GM21723 (cell line): ENCODE measurements around the gene AARS1.
"Not testable (repeated sequence)": the region's sequence is repeated elsewhere in the genome, so short reads cannot be mapped to it uniquely, and the experiment has no call there.

ENCODE experiments used
- ATAC-seq: cut with Tn5 transposase; IDR thresholded peaks from one replicate; pipeline ENCODE4 v1.9.1; 2021; ENCODE audit warnings: mild to moderate bottlenecking, moderate library complexity; ENCODE audit not compliant: unreplicated experiment

The AARS1 gene

DNA sequence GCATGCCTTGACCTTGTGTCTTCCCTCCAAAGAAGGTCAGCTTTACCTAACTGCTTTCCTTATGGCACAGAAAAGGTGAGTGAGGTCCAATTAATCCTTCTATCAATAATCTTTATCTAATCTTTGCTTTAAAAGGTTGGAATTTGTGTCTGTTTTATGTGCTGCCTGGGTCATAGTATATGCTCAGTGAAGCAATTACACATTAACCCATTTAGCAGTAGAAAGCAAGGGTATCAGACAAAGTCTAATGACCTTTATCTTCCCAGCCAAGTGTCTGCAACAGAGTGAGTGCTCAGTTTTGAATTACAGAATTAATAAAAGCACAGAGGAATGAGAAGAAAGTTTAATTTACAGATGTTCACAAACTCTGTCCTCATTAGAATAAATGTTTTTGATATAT, 63.3 kb downstream of the AARS1 start:
- not testable (repeated sequence) for ATAC-seq

DNA sequence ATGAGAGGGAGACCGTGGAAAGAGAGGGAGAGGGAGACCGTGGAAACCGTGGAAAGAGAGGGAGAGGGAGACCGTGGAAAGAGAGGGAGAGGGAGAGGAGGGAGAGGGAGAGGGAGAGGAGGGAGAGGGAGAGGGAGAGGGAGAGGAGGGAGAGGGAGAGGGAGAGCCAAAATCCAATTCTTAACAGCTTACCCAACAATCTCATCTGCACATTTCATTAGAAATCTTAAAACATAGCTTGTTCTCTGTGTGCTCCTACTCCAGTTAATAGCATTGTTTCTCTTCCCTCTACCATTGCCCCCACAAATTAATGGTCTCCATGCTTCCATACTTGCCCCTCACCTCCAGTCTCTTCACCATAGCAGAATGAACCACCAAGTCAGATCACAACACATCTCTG, 63.9 kb downstream of the AARS1 start:
- not testable (repeated sequence) for ATAC-seq

DNA sequence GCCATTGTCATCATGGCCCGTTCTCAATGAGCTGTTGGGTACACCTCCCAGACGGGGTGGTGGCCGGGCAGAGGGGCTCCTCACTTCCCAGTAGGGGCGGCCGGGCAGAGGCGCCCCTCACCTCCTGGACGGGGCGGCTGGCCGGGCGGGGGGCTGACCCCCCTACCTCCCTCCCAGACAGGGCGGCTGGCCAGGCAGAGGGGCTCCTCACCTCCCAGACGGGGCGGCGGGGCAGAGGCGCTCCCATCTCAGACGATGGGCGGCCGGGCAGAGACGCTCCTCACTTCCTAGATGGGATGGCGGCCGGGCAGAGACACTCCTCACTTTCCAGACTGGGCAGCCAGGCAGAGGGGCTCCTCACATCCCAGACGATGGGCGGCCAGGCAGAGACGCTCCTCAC, 64.7 kb downstream of the AARS1 start:
- ATAC-seq: not testable (repeated sequence)

DNA sequence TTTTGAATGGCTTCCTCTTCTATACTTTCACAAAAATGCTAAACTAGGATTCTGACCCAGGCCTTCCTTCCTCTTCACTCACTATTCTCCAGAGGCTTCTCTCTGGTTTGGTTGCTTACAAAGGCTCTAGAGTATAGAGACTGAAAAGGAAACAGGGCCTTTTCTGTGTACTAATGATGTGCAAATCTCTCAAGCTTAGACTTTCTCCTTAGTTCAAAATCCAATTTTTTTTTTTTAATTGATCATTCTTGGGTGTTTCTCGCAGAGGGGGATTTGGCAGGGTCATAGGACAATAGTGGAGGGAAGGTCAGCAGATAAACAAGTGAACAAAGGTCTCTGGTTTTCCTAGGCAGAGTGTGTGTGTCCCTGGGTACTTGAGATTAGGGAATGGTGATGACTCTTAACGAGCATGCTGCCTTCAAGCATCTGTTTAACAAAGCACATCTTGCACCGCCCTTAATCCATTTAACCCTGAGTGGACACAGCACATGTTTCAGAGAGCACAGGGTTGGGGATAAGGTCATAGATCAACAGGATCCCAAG, 65.3 kb downstream of the AARS1 start:
- not testable (repeated sequence) for ATAC-seq

DNA sequence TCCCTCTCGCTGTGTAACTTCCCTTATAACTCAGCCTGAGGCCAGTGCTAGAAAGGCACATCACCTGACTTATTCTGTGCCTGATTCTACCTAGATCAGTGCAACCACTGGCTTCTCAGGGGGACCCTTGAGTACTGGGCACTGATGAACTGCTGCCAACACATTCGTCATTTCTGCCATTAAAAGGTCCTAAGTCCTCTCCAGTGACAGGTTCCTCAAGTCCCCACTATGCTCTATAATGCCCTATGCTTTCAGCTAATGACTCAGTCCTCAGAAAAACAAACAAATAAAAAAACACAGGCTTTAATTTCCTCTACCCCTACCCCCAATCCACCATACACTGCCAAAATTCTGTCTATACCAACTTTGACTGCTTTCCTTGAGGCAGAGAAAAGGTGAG, 66.1 kb downstream of the AARS1 start:
- not testable (repeated sequence) for ATAC-seq

DNA sequence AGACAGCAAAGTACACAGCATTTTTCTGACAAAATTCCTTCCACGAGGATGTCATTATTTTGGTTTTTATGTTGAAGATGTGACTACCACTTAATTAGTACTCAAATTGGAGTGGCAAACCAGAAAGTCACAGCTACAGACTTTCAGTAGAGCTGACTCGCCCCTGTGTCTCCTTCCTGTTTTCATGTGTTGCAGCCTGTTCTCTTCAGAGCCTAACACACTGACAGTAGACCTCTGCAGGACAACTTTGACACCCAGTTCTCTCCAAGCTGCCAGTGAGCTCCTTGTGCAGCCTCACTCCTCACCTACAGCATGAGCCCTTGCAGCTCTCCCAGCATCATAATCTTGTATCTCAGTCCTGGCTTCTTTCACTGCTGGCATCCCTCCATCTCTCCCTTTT, 66.7 kb downstream of the AARS1 start:
- ATAC-seq: not testable (repeated sequence)

DNA sequence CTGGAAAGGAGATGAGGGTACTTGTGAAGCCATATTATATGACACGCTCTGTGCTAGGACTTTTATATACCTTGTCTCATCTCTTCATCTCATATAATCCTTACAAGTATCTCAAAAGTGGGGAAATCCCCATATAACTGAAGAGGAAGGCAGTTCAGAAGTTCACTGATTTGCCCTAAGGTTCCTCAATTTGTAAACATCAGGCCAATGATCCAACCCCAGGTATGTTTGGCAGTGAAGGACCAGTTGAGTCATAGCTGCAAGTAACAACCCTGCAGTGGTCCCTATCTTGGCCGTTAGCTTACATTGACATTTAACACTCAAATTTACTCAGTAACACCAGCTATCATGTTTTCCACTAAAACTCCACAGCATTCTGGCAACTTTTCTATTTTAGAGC, 70.7 kb downstream of the AARS1 start:
- not testable (repeated sequence) for ATAC-seq

DNA sequence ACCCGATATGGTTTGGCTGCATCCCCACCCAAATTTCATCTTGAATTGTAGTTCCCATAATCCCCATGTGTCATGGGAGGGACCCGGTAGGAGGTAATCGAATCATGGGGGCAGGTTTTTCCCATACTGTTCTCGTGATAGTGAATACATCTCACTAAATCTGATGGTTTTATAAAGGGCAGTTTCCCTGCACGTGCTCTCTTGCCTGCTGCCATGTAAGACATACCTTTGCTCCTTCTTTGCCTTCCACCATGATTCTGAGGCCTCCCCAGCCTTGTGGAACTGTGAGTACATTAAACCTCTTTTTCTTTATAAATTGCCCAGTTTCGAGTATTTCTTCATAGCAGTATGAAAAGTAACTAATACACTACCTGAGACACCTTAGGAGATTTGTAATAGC, 82.9 kb downstream of the AARS1 start:
- ATAC-seq: not testable (repeated sequence)

DNA sequence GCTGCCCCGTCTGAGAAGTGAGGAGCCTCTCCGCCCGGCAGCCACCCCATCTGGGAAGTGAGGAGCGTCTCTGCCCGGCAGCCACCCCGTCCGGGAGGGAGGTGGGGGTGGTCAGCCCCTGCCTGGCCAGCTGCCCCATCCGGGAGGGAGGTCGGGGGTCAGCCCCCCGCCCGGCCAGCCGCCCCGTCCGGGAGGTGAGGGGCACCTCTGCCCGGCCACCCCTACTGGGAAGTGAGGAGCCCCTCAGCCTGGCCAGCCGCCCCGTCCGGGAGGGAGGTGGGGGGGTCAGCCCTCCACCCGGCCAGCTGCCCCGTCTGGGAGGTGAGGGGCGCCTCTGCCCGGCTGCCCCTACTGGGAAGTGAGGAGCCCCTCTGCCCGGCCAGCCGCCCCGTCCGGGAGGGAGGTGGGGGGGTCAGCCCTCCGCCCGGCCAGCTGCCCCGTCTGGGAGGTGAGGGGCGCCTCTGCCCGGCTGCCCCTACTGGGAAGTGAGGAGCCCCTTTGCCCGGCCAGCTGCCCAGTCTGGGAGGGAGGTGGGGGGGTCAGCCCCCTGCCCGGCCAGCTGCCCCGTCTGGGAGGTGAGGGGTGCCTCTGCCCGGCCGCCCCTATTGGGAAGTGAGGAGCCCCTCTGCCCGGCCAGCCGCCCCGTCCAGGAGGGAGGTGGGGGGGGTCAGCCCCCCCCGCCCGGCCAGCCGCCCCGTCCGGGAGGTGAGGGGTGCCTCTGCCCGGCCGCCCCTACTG, 84.5 kb downstream of the AARS1 start:
- not testable (repeated sequence) for ATAC-seq

DNA sequence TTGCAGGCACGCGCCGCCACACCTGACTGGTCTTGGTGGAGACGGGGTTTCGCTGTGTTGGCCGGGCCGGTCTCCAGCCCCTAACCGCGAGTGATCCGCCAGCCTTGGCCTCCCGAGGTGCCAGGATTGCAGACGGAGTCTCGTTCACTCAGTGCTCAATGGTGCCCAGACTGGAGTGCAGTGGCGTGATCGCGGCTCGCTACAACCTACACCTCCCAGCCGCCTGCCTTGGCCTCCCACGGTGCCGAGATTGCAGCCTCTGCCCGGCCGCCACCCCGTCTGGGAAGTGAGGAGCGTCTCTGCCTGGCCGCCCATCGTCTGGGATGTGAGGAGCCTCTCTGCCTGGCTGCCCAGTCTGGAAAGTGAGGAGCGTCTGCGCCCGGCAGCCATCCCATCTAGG, 85.3 kb downstream of the AARS1 start:
- not testable (repeated sequence) for ATAC-seq

DNA sequence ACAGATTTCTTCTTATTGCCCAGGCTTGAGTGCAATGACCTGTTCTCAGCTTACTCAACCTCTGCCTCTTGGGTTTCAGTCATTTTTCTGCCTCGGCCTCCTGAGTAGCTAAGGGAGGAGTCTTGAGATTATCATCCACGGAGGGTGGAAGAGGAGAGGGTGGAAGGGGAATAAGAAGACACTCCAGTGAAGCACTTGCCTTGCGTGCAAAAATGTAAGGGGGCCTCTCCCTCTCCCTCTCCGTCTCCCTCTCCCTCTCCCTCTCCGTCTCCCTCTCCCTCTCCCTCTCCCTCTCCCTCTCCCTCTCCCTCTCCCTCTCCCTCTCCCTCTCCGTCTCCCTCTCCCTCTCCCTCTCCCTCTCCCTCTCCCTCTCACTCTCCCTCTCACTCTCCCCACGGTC, 85.8 kb downstream of the AARS1 start:
- ATAC-seq: not testable (repeated sequence)
